B cell (primary cell): ENCODE data around the gene TMCC3. TPM values are rescaled to one million over a fixed set of nuclear protein-coding genes. Genes with fewer than 3 reads are reported as not detected.

Experiments
- ATAC-seq: fragments of 200-7000 bp; cut with Tn5 transposase; one replicate; pipeline ENCODE4 v1.10.0; 2021; ENCODE audit warnings: low read depth, mild to moderate bottlenecking, moderate number of reproducible peaks, moderate library complexity
- CTCF ChIA-PET: fragments of 350-600 bp; sonication (Branson Sonifier 250); formaldehyde crosslinking; loops from one replicate; lab custom pipeline; 2021; ENCODE audit warnings: antibody characterized with exemption, inconsistent platforms; lab: Charles Lee
- POLR2A ChIA-PET: fragments of 350-600 bp; sonication (Branson Sonifier 250); formaldehyde crosslinking; loops from one replicate; lab custom pipeline; 2021; ENCODE audit warnings: antibody characterized with exemption; lab: Charles Lee
- DNase-seq: peaks from one replicate; pipeline ENCODE4 v3.0.0; 2013
- H2AFZ ChIP-seq: 2 replicates; pipeline ENCODE4 v1.6.1; 2012; ENCODE audit warnings: mild to moderate bottlenecking, low read depth, low read length; ENCODE audit not compliant: insufficient read depth, poor library complexity, severe bottlenecking
- H3K27ac ChIP-seq, 2 donors: 1 replicate in 1 of 2; 2 replicates in 1 of 2; pipeline ENCODE4 v1.5.1; 2012 to 2013; ENCODE audit warnings: low read length in 2 of 2, mild to moderate bottlenecking in 2 of 2, moderate library complexity in 1 of 2
- H3K27me3 ChIP-seq, 4 experiments: fragments of 200-600 bp in 1 of 4; sonication (generic) in 1 of 4; replicated peaks in 1 of 4; 1 replicate in 2 of 4; 2 replicates in 2 of 4; pipeline versions ENCODE4 v1.6.1 to v1.7.0; 2013 to 2016; ENCODE audit warnings: low read length in 3 of 4, mild to moderate bottlenecking in 2 of 4, mixed read lengths in 1 of 4, moderate library complexity in 1 of 4; ENCODE audit not compliant: insufficient read depth in 4 of 4, control insufficient read depth in 3 of 4; ENCODE audit errors: control extremely low read depth in 1 of 4
- H3K36me3 ChIP-seq, 2 experiments: replicated peaks in 1 of 2; 1 replicate in 1 of 2; 2 replicates in 1 of 2; pipeline versions ENCODE4 v1.6.1 to v1.7.1; 2013; ENCODE audit warnings: low read length in 1 of 2; ENCODE audit not compliant: insufficient read depth in 2 of 2, control insufficient read depth in 1 of 2; ENCODE audit errors: control extremely low read depth in 1 of 2, extremely low read depth in 1 of 2
- H3K4me1 ChIP-seq, 2 donors: fragments of 200-600 bp in 1 of 2; sonication (generic) in 1 of 2; 1 replicate in 1 of 2; 2 replicates in 1 of 2; pipeline versions ENCODE4 v1.5.1 to v1.6.1; 2013 to 2017; ENCODE audit warnings: low read length in 2 of 2; ENCODE audit not compliant: control insufficient read depth in 2 of 2, insufficient read depth in 2 of 2
- H3K4me2 ChIP-seq: replicated peaks from 2 replicates; pipeline ENCODE3; 2012; ENCODE audit warnings: mild to moderate bottlenecking, low read depth, low read length; ENCODE audit not compliant: poor library complexity, severe bottlenecking
- H3K4me3 ChIP-seq, 5 experiments: fragments of 200-600 bp in 1 of 5; sonication (generic) in 1 of 5; 1 replicate in 3 of 5; 2 replicates in 2 of 5; pipeline versions ENCODE4 v1.5.1 to v1.7.0; 2011 to 2016; ENCODE audit warnings: low read length in 4 of 5, mild to moderate bottlenecking in 4 of 5, low read depth in 2 of 5, control low read depth in 1 of 5, moderate library complexity in 1 of 5; ENCODE audit not compliant: insufficient read depth in 1 of 5; ENCODE audit errors: control extremely low read depth in 1 of 5, extremely low read depth in 1 of 5
- H3K79me2 ChIP-seq: fragments of 200-600 bp; sonication (generic); one replicate; pipeline ENCODE4 v1.6.0; 2016; ENCODE audit warnings: low read length; ENCODE audit not compliant: control insufficient read depth, insufficient read depth
- H3K9ac ChIP-seq: fragments of 200-600 bp; sonication (generic); 2 replicates; pipeline ENCODE4 v1.6.1; 2017; ENCODE audit warnings: mild to moderate bottlenecking, low read length, moderate library complexity
- H3K9me3 ChIP-seq, 3 donors: one replicate each; pipeline versions ENCODE4 v1.6.1 to v1.7.1; 2013; ENCODE audit warnings: low read length in 2 of 3; ENCODE audit not compliant: control insufficient read depth in 2 of 3, insufficient read depth in 1 of 3; ENCODE audit errors: control extremely low read depth in 1 of 3
- H4K20me1 ChIP-seq: 2 replicates; pipeline ENCODE4 v1.6.0; 2012; ENCODE audit warnings: mild to moderate bottlenecking, low read length; ENCODE audit not compliant: insufficient read depth, control insufficient read depth, poor library complexity, severe bottlenecking
- H3K27ac Mint-ChIP-seq: one replicate; pipeline ENCODE4 v1.8.0; 2021; ENCODE audit warnings: mixed read lengths
- H3K27me3 Mint-ChIP-seq: one replicate; pipeline ENCODE4 v1.8.0; 2021; ENCODE audit warnings: mixed read lengths
- H3K4me1 Mint-ChIP-seq: one replicate; pipeline ENCODE4 v1.8.0; 2021; ENCODE audit warnings: mixed read lengths
- H3K4me3 Mint-ChIP-seq: one replicate; pipeline ENCODE4 v1.8.0; 2021; ENCODE audit warnings: mixed read lengths
- H3K9me3 Mint-ChIP-seq: one replicate; pipeline ENCODE4 v1.8.0; 2022; ENCODE audit warnings: mixed read lengths; ENCODE audit not compliant: insufficient read depth
- EZH2 ChIP-seq: IDR thresholded peaks from 2 replicates; pipeline ENCODE4 v1.6.1; 2012; ENCODE audit warnings: borderline replicate concordance, low read depth, mild to moderate bottlenecking, moderate library complexity, low read length; ENCODE audit not compliant: insufficient read depth, poor library complexity, severe bottlenecking
- WGBS: methylation state at CpG from one replicate; pipeline ENCODE4 v1.1.5; 2013; ENCODE audit warnings: missing lambda C conversion rate; ENCODE audit not compliant: insufficient coverage; 5-methylcytosine and 5-hydroxymethylcytosine counted together
- intact Hi-C: fragments of 100-400 bp; cut with micrococcal nuclease; formaldehyde crosslinking; loops from one replicate; pipeline ENCODE4 v1.10.0; 2022
- polyA plus RNA-seq: library from polyadenylated mRNA; depleted of rRNA; stranded (reverse); fragments of >200 nt; gene quantifications from 2 replicates; pipeline ENCODE4 v1.2.3, GENCODE V29; 2012
- total RNA-seq, 2 donors: library from RNA; stranded (reverse); fragments of 120-200 nt in 1 of 2; gene quantifications; 1 replicate in 1 of 2; 2 replicates in 1 of 2; pipeline versions ENCODE4 v1.2.3 to v1.2.4, GENCODE V29; 2013 to 2022
- TF ChIP-seq, protein P1 (sequence below): fragments of 200-600 bp; IDR thresholded peaks from one replicate; pipeline ENCODE4 v1.8.0; 2022; ENCODE audit warnings: antibody characterized with exemption, mild to moderate bottlenecking

TMCC3 gene
- total and polyA plus RNA-seq, 2 donors (not counting 1 experiment from before 2014, with no cell fraction given) = 4.5 to 8.8 TPM

DNA sequence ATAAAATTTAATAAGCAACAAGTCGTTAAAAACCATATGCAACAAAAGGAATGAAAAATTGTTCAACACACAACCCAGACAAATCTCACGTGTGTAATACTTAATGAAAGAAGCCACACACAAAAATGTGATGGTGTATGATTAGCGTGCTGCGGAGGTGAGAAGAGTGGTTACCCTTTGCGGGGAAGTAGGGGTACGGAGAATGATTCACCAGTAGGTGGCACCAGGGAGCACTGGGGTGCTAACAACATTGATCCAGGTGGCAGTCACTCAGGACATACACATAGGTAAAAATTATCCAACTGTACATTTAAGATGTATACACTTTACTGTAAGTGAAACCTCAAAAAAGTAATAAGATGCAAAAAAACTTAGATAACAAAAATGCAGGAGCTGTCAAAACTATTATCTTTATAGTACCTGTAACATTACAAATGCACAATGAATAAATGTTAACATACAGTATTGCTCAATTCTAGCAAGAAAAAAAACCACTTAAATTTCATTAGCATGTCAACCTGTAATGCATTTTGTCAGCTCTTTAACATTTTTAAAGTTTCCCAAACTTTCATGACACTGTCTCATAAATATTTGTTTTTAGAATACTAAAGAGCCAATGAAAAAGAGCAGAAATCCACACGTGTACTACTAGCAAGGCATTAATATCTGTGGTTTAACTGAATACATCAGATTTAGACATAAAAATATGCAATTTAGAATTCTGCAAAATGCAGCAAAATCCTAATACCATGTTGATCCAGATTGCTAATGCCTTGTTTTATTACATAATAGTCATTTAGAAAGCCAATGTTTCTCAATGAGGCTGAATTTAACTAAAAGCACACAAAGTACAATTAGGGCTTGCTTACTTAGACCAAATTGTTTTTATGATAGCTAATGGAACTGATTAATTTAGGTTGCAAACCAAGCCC lies 46.7 kb downstream of the TMCC3 start:
- no peak overlapping the region for H3K27ac ChIP-seq
- H3K27me3 Mint-ChIP-seq = no peaks in the 10 kb centered on the region
- peaks cover 6% of the 10 kb centered on the region for H3K79me2 ChIP-seq
- H4K20me1 ChIP-seq = no peaks in the 10 kb centered on the region
- no peak overlapping the region for H3K27ac Mint-ChIP-seq
- H3K4me1 Mint-ChIP-seq = no peaks in the 10 kb centered on the region
- intact Hi-C loops = loop anchor here (1.0 to 10.0 kb wide), 4 partner anchors 119 to 471 kb away; partner anchors contain the start of gene NR2C1
- peaks cover 4% of the 10 kb centered on the region for H3K9me3 Mint-ChIP-seq
- peaks cover 0 to 8% (median 2%) of the 10 kb centered on the region in 3 donors for H3K9me3 ChIP-seq
- no peak overlapping the region for H3K9ac ChIP-seq
- CTCF ChIA-PET = interaction anchor here (0.8 to 3.4 kb wide), 14 partner anchors 16 to 469 kb away, joined by 3 to 26 read pairs (median 4); no protein-coding TSS in a partner anchor
- H2AFZ ChIP-seq = no peak overlapping the region
- no peak overlapping the region for H3K4me2 ChIP-seq
- no peak overlapping the region for H3K4me3 Mint-ChIP-seq
- peak; percentile 70 for ATAC-seq
- no peaks in the 10 kb centered on the region for H3K36me3 ChIP-seq
- DNase-seq = peak; percentile 68
- WGBS = no CpG with 5 or more reads among the region's 7 CpGs
- H3K4me1 ChIP-seq = no peaks in the 10 kb centered on the region
- POLR2A ChIA-PET = no interaction called here
- no peak overlapping the region for H3K4me3 ChIP-seq
- no peak for TF ChIP-seq EZH2
- TF ChIP-seq, protein P1, sequence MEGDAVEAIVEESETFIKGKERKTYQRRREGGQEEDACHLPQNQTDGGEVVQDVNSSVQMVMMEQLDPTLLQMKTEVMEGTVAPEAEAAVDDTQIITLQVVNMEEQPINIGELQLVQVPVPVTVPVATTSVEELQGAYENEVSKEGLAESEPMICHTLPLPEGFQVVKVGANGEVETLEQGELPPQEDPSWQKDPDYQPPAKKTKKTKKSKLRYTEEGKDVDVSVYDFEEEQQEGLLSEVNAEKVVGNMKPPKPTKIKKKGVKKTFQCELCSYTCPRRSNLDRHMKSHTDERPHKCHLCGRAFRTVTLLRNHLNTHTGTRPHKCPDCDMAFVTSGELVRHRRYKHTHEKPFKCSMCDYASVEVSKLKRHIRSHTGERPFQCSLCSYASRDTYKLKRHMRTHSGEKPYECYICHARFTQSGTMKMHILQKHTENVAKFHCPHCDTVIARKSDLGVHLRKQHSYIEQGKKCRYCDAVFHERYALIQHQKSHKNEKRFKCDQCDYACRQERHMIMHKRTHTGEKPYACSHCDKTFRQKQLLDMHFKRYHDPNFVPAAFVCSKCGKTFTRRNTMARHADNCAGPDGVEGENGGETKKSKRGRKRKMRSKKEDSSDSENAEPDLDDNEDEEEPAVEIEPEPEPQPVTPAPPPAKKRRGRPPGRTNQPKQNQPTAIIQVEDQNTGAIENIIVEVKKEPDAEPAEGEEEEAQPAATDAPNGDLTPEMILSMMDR = peak; percentile 77
- no peaks in the 10 kb centered on the region for H3K27me3 ChIP-seq

- ChIA-PET POLR2A (no interaction called here), CTCF (interaction anchor here (3.4 kb wide), 1 partner anchor 21 kb away, joined by 13 read pairs; no protein-coding TSS in a partner anchor)
- Histone ChIP-seq H3K9ac (no peak overlapping the region), H3K9me3 (peaks cover 0 to 3% (median 0%) of the 10 kb centered on the region in 3 donors), H2AFZ (no peak overlapping the region), H3K27ac (no peak overlapping the region), H3K36me3 (no peaks in the 10 kb centered on the region), H3K4me1 (no peaks in the 10 kb centered on the region), H3K27me3 (no peaks in the 10 kb centered on the region), H4K20me1 (no peaks in the 10 kb centered on the region), H3K4me2 (no peak overlapping the region), H3K79me2 (peaks cover 6% of the 10 kb centered on the region), H3K4me3 (no peak overlapping the region)
- intact Hi-C loops = loop anchor here (5.0 to 10.0 kb wide), 2 partner anchors 120 to 473 kb away; partner anchors contain the start of gene NR2C1
- Mint-ChIP-seq H3K27ac (no peak overlapping the region), H3K27me3 (no peaks in the 10 kb centered on the region), H3K4me1 (no peaks in the 10 kb centered on the region), H3K4me3 (no peak overlapping the region), H3K9me3 (peaks cover 3% of the 10 kb centered on the region)
- DNase-seq (no peak), ATAC-seq (no peak)
- TF ChIP-seq, protein P1 = no peak
- TF ChIP-seq EZH2 = no peak
- WGBS = no CpG with 5 or more reads among the region's 4 CpGs
Observed at GRCh38 chr12:94602024-94602423, 48.3 kb downstream of the TMCC3 start.
